NCI-H2081 (cell line): Measurements from ENCODE around the gene APOBEC3A.
"Not testable (repeated sequence)": the region's sequence is repeated elsewhere in the genome, so short reads cannot be mapped to it uniquely, and the experiment has no call there.

Experiments
- DNase-seq, 2 experiments: peaks; one replicate each; lab custom pipeline; 2025; lab: John Stamatoyannopoulos, UW

Gene APOBEC3A

GRCh38 chr22:38943201-38943600 lies 14.2 kb upstream of the APOBEC3A start:
- DNase-seq = no peak

DNA sequence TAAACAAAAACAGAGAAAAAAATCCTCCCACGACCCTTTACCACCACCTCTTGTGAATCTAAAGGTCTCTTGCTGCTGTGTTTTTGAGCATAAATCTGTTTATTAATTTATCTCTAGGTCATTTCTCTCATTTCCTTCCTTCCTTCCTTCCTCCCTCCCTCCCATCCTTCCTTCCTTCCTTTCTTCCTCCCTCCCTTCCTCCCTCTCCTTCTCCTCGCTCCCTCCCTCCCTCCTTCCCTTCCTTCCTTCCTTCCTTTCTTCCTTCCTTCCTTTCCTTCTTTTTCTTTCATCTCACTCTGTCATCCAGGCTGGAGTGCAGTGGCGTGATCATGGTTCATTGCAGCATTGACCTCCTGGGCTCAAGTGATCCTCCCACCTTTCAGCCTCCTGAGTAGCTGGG lies 13.5 kb upstream of the APOBEC3A start:
- DNase-seq = no peak

DNA sequence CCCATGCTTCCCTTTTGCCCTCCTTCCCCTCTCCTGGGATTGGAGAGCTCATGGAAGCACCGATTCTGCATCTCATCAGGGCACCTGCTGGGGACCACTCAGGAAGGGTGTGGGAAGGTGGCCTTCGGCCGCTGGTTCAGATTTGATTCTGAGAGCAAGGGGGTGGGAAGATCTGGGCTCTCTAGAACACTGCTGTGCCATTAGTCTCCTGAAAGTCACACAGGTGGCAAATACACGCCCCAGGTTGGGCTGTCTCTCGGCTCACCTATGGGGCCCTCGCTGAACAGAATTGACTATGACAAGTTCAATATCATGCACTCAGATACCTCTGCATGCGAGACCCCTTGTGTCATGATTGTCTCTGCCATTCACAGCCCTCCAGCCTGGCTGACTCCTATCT lies 12.8 kb upstream of the APOBEC3A start:
- DNase-seq = no peak

- not testable (repeated sequence) for DNase-seq
Observed at GRCh38 chr22:38945706-38946338, 11.6 kb upstream of the APOBEC3A start.

- DNase-seq = no peak
Observed at GRCh38 chr22:38946771-38947170, 10.6 kb upstream of the APOBEC3A start.

DNA sequence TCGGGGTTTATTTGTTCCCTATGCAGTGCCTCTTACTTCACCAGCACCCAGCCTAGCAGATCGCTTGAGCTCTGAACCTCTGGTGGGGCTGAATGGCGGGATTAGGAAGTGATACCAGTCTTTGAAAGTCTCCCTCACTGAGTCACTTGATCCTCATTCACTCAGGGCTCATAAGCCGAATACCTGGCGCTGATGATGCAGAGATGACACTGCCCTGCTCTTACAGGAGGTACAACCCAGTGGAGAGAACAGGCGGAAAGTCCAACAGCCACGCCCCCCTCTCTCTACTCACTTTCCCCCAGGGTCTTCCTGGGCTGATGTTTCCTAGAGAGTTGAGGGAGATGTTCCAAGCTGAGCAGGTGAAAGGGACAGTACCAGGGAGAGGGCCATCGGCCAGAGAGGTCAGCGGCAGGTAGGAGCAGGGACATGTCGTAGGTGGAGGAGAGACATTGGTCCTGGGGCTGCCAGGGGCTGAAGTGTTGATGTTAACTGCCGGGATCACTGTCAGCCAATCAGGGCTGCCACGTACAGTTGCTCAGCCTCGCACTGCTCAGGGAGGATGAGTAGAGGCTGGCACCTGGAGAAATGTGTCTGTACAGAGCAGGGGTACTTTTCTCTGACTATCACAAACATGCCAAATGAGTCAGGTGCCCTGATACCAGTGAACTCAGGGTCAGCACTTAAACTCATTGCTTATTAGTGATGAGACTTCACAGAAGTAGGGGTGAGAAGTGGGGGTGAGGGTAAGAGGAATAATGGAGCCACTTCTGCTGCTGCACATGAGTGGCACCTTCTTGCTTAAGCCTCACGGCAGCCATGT lies 9.9 kb upstream of the APOBEC3A start:
- DNase-seq = no peak

GRCh38 chr22:38948181-38948940 lies 9.0 kb upstream of the APOBEC3A start:
- no peak for DNase-seq

DNA sequence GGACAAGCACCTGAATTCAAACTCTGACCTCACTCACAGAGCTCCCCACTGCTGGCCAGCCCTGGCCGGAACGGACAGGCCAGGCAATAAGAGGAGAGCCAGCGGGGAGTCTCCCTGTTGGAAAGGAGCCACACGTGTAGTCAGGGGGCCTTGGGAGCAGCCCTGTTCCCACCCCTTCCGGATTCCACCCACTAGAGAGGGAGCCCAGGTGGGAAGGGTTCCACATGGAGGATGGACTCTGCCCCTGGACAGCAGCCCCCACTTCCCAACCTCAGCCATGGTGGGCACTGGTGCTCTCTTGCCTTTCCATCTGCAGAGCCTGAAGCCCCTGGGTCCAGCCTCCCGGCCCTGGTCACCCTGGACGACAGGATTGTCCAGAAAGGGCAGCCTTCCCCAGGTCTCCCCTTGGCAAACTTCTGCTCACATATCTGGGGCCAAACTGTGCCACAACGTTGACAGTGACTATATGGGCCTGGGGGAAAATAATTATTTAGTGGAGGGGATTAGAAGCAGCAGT lies 7.5 kb upstream of the APOBEC3A start:
- DNase-seq = no peak

- DNase-seq = no peak
Observed at GRCh38 chr22:38950527-38951295, 6.7 kb upstream of the APOBEC3A start.

DNA sequence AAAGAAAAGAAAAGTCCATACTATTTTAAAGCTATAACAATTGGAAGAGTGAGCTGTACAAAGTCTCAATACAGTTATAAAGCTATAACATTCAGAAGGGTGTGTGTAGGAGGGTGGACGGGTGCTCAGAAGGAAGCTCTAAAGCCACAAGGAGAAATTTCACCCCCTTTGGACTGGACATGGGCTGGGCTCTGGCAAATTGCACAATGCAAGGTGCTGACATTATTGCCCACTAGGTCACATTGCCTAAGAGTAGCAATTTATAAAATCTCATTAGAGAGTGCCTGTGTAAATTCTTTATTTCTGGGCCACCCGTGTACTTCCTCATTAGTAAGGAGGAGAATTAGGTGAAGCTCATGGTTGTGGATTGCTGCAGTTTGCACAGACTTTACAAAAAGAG lies 5.7 kb upstream of the APOBEC3A start:
- no peak for DNase-seq

- DNase-seq = no peak
Observed at GRCh38 chr22:38952281-38952993, 5.0 kb upstream of the APOBEC3A start.

DNA sequence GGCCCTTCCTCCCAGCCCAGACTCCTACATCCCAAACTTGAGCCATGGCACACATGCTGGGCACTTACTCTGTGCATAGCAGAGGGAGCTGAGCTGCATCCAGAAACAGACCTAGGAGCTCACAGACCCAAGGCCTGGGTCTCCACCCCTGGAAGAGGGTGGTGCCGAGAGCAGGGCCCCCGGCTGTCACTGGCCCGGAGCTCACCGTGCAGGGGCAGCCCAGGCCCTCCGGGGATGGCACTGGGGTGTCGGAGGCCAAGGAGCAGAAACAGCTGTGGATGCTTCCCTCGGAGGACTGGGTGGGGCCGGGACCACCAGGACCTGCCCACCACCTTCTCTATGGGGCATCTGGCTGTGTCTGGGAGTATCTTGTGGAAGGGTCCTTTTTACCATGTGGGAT lies 4.3 kb upstream of the APOBEC3A start:
- DNase-seq = no peak

- DNase-seq = no peak
Observed at GRCh38 chr22:38953577-38954413, 3.6 kb upstream of the APOBEC3A start.

GRCh38 chr22:38954414-38955043 lies 2.9 kb upstream of the APOBEC3A start:
- DNase-seq = no peak

- DNase-seq = no peak
Observed at GRCh38 chr22:38955250-38955905, 2.0 kb upstream of the APOBEC3A start.

DNA sequence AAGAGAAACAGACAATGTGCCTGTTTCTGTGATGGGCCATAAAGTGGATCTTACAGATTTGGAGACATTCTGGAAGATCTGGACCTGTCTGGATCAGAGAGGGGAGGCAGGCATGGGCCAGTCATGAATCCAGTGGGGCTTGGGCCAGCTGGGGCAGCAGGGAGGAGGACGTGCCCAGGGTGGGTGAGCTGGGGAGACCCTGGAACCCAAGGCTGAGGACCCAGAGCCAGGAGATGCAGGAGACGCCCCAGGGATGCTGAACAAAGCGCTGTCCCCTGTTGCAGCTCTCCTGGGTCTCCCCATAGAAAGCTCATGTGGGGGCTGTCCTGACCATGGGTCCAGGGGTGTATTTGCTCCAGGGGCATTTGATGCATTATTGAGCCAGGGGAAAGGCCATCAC lies 1.5 kb upstream of the APOBEC3A start:
- no peak for DNase-seq

DNA sequence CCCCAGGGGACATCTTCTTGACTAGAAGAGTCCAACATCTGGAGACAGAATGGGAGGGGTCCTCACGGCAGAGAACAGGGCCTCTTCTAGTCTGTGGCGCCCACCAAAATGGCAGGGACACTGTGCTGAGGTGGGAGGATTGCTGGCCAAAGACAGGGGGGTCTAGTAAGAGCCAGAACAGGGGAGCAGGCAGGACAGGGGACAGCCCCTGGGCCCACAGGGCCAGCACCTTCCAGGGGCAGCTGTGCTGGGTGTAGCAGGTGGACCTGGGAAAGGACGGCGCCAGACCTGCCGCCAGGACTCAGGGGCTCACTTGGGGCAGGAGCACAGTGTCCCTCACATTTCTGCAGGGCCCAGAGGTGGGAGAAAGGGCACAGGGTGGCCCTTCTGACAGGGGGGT lies 858 bp upstream of the APOBEC3A start:
- DNase-seq = no peak

DNA sequence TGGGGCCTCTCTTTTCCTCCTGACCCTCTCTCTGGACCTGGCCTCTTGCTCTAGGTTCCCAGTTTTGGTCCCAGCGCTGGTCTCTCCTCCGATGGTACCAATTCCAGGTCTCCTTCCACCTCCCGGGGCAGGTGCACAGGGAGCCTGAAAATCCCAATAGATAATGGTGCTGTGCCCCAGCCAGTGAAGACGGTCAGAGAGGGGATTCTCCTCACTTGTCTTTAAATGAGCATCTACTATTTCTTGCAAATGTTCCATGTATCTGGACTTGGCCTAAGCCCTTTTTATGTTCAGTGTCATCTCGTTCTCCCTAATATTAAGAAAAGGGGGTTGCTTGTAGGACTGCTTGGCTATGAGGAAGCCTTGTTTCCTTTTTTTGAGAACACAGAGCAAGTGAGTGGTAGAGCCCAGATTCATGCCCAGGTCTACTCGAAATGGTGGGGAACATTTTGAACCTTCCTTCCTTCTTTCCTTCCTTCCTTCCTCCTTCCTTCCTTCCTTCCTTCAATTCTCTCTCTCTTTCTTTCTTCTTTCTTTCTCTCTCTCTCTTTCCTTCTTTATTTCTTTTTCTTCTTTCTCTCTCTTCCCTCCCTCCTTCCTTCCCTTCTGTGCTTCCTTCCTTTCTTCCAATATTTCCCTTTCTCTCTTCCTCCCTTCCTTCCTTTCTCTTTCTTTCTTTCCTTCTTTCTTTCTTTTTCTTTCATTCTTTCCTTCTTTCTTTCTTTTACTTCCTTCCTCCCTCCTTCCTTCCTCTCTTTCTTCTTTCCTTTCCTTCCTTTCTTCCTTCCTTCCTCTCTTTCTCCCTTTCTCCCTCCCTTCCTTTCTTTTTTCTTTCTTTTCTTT lies 620 bp downstream of the APOBEC3A start:
- no peak for DNase-seq

GRCh38 chr22:38958651-38958943 lies 1.2 kb downstream of the APOBEC3A start:
- DNase-seq = not testable (repeated sequence)
